H9 (cell line): ENCODE results near the gene MFGE8. TPM values are rescaled to one million over a fixed set of nuclear protein-coding genes. Genes with fewer than 3 reads are reported as not detected.

Experiments used
- DNase-seq: peaks from one replicate; pipeline ENCODE4 v3.0.0-alpha.2; 2017
- H2AFZ ChIP-seq: one replicate; pipeline ENCODE4 v1.6.1; 2013; ENCODE audit warnings: mild to moderate bottlenecking, low read length, control low read depth, moderate library complexity
- H2AK5ac ChIP-seq: 2 replicates; pipeline ENCODE4 v1.6.1; 2013; ENCODE audit warnings: low read length, control low read depth, mixed read lengths; ENCODE audit not compliant: insufficient read length
- H2BK120ac ChIP-seq: one replicate; pipeline ENCODE4 v1.6.1; 2013; ENCODE audit warnings: low read depth, mild to moderate bottlenecking, low read length, control low read depth, inconsistent platforms; ENCODE audit not compliant: poor library complexity, severe bottlenecking
- H2BK12ac ChIP-seq: 2 replicates; pipeline ENCODE4 v1.6.1; 2013; ENCODE audit warnings: low read length, control low read depth, mixed read lengths, low read depth; ENCODE audit not compliant: insufficient read length
- H2BK15ac ChIP-seq: 2 replicates; pipeline ENCODE4 v1.6.1; 2013; ENCODE audit warnings: low read depth, low read length, control low read depth
- H2BK20ac ChIP-seq: one replicate; pipeline ENCODE4 v1.6.1; 2013; ENCODE audit warnings: low read depth, mild to moderate bottlenecking, low read length, control low read depth, inconsistent platforms; ENCODE audit not compliant: poor library complexity, severe bottlenecking
- H2BK5ac ChIP-seq: 2 replicates; pipeline ENCODE4 v1.6.1; 2013; ENCODE audit warnings: low read length, control low read depth, mixed read lengths; ENCODE audit not compliant: insufficient read length
- H3K14ac ChIP-seq: 2 replicates; pipeline ENCODE4 v1.6.1; 2013; ENCODE audit warnings: low read length, control low read depth; ENCODE audit not compliant: insufficient read depth
- H3K18ac ChIP-seq: 2 replicates; pipeline ENCODE4 v1.6.1; 2013; ENCODE audit warnings: low read depth, mild to moderate bottlenecking, mixed read lengths, low read length, control low read depth; ENCODE audit not compliant: insufficient read length
- H3K23ac ChIP-seq: 2 replicates; pipeline ENCODE4 v1.6.1; 2013; ENCODE audit warnings: low read length, control low read depth, mixed read lengths, low read depth; ENCODE audit not compliant: insufficient read length
- H3K23me2 ChIP-seq: 2 replicates; pipeline ENCODE4 v1.6.1; 2013; ENCODE audit warnings: low read depth, mild to moderate bottlenecking, mixed read lengths, low read length, control low read depth; ENCODE audit not compliant: insufficient read length, poor library complexity, severe bottlenecking
- H3K27ac ChIP-seq: 2 replicates; pipeline ENCODE4 v1.5.1; 2013; ENCODE audit warnings: low read length, control low read depth, mixed read lengths, low read depth; ENCODE audit not compliant: insufficient read length
- H3K27me3 ChIP-seq: 2 replicates; pipeline ENCODE4 v1.6.1; 2013; ENCODE audit warnings: low read length, control low read depth, inconsistent platforms; ENCODE audit not compliant: insufficient read depth
- H3K4ac ChIP-seq: 2 replicates; pipeline ENCODE4 v1.6.1; 2013; ENCODE audit warnings: low read depth, mild to moderate bottlenecking, control low read depth, inconsistent platforms, low read length, moderate library complexity
- H3K4me1 ChIP-seq: 2 replicates; pipeline ENCODE4 v1.6.1; 2013; ENCODE audit warnings: low read length, control low read depth, inconsistent platforms; ENCODE audit not compliant: insufficient read depth
- H3K4me2 ChIP-seq: 2 replicates; pipeline ENCODE4 v1.6.1; 2013; ENCODE audit warnings: low read length, control low read depth, mixed read lengths; ENCODE audit not compliant: insufficient read length, insufficient read depth
- H3K56ac ChIP-seq: 2 replicates; pipeline ENCODE4 v1.6.1; 2013; ENCODE audit warnings: low read depth, mild to moderate bottlenecking, mixed read lengths, low read length, control low read depth; ENCODE audit not compliant: insufficient read length
- H3K79me1 ChIP-seq: 2 replicates; pipeline ENCODE4 v1.6.1; 2013; ENCODE audit warnings: low read depth, mild to moderate bottlenecking, moderate library complexity, low read length, control low read depth, inconsistent platforms; ENCODE audit not compliant: insufficient read depth, poor library complexity, severe bottlenecking
- H3K79me2 ChIP-seq: 2 replicates; pipeline ENCODE4 v1.6.1; 2013; ENCODE audit warnings: low read length, control low read depth, inconsistent platforms; ENCODE audit not compliant: insufficient read depth
- H3K9ac ChIP-seq: 2 replicates; pipeline ENCODE4 v1.6.1; 2013; ENCODE audit warnings: low read length, control low read depth, mixed read lengths; ENCODE audit not compliant: insufficient read length; ENCODE audit errors: extremely low read depth
- H3K9me3 ChIP-seq: one replicate; pipeline ENCODE4 v1.6.1; 2013; ENCODE audit warnings: low read depth, low read length, inconsistent platforms; ENCODE audit not compliant: control insufficient read depth
- H3T11ph ChIP-seq: one replicate; pipeline ENCODE4 v1.6.1; 2013; ENCODE audit warnings: mild to moderate bottlenecking, low read length, control low read depth, inconsistent platforms
- H4K20me1 ChIP-seq: one replicate; pipeline ENCODE4 v1.6.1; 2013; ENCODE audit not compliant: control insufficient read depth, insufficient read length, insufficient read depth
- H4K5ac ChIP-seq: 2 replicates; pipeline ENCODE4 v1.6.1; 2013; ENCODE audit warnings: low read depth, mild to moderate bottlenecking, mixed read lengths, low read length, control low read depth; ENCODE audit not compliant: insufficient read length
- H4K8ac ChIP-seq: replicated peaks from 2 replicates; pipeline ENCODE4 v1.6.1; 2013; ENCODE audit warnings: low read length, control low read depth, mixed read lengths, low read depth; ENCODE audit not compliant: insufficient read length
- H4K91ac ChIP-seq: 2 replicates; pipeline ENCODE4 v1.6.1; 2013; ENCODE audit warnings: low read depth, mild to moderate bottlenecking, moderate library complexity, mixed read lengths, low read length, control low read depth; ENCODE audit not compliant: insufficient read length
- H3K27ac Mint-ChIP-seq, 3 experiments: 2 replicates in 2 of 3; 3 replicates in 1 of 3; pipeline ENCODE4 v1.8.0; 2020 to 2021; ENCODE audit warnings: mixed read lengths in 3 of 3, mild to moderate bottlenecking in 1 of 3, moderate library complexity in 1 of 3
- H3K27me3 Mint-ChIP-seq: 2 replicates; pipeline ENCODE4 v1.8.0; 2021; ENCODE audit warnings: low read depth, mild to moderate bottlenecking, moderate library complexity, mixed read lengths
- H3K36me3 Mint-ChIP-seq, 3 experiments: 2 replicates in 2 of 3; 3 replicates in 1 of 3; pipeline ENCODE4 v1.8.0; 2020 to 2021; ENCODE audit warnings: low read depth in 3 of 3, mixed read lengths in 3 of 3; ENCODE audit not compliant: insufficient read depth in 1 of 3
- H3K4me1 Mint-ChIP-seq, 2 experiments: 2 replicates each; pipeline ENCODE4 v1.8.0; 2020; ENCODE audit warnings: mixed read lengths in 2 of 2
- H3K4me3 Mint-ChIP-seq, 2 experiments: 2 replicates in 1 of 2; 3 replicates in 1 of 2; pipeline ENCODE4 v1.8.0; 2020 to 2021; ENCODE audit warnings: mild to moderate bottlenecking in 2 of 2, mixed read lengths in 2 of 2, moderate library complexity in 1 of 2
- H3K9me3 Mint-ChIP-seq, 2 experiments: 2 replicates in 1 of 2; 3 replicates in 1 of 2; pipeline ENCODE4 v1.8.0; 2020; ENCODE audit warnings: mild to moderate bottlenecking in 2 of 2, mixed read lengths in 2 of 2, moderate library complexity in 1 of 2
- WGBS: extraction: QIAGEN DNeasy Blood & Tissue Kit; methylation state at CpG from one replicate; pipeline ENCODE4 v1.1.7; 2013; ENCODE audit warnings: missing lambda C conversion rate, low lambda C conversion rate, mixed read lengths; ENCODE audit not compliant: insufficient read length; ENCODE audit errors: extremely low coverage; 5-methylcytosine and 5-hydroxymethylcytosine counted together
- total RNA-seq: library from RNA; stranded (reverse); gene quantifications from 2 replicates; pipeline ENCODE4 v1.2.1, GENCODE V29; 2021
- TF ChIP-seq, protein P1 (sequence below): fragments of 200-600 bp; sonication (generic); conservative IDR thresholded peaks from 3 replicates; pipeline ENCODE4 v1.8.0; 2021; ENCODE audit warnings: antibody characterized with exemption, mild to moderate bottlenecking

MFGE8 gene
- total RNA-seq, 1 experiment from 2014 or later: 653 TPM

GRCh38 chr15:88876573-88876972 lies 36.6 kb downstream of the MFGE8 start:
- Histone ChIP-seq H3K9ac (no peak overlapping the region), H3K18ac (no peak overlapping the region), H2BK120ac (no peak overlapping the region), H2AK5ac (no peak overlapping the region), H2BK15ac (no peak overlapping the region), H3K9me3 (no peaks in the 10 kb centered on the region), H3K27ac (no peak overlapping the region), H3K4me1 (no peaks in the 10 kb centered on the region; the same call in 1 of the 2 replicates), H3K23me2 (no peaks in the 10 kb centered on the region), H3K79me1 (no peaks in the 10 kb centered on the region), H3K79me2 (no peaks in the 10 kb centered on the region), H2AFZ (no peak overlapping the region), H3K27me3 (no peaks in the 10 kb centered on the region), H4K20me1 (peaks cover 2% of the 10 kb centered on the region), H4K91ac (no peak overlapping the region), H3K23ac (no peak overlapping the region), H3K4ac (no peak overlapping the region), H3T11ph (no peak overlapping the region), H4K8ac (no peak overlapping the region), H2BK12ac (no peak overlapping the region), H2BK20ac (no peak overlapping the region), H3K4me2 (no peak overlapping the region), H4K5ac (no peak overlapping the region), H3K56ac (no peak overlapping the region), H2BK5ac (no peak overlapping the region), H3K14ac (no peak overlapping the region)
- Mint-ChIP-seq H3K27ac (no peak overlapping the region; a peak in 1 of 7 replicates), H3K36me3 (peaks cover 20 to 50% (median 27%) of the 10 kb centered on the region in 3 experiments; a peak in 6 of 7 replicates), H3K9me3 (no peaks in the 10 kb centered on the region), H3K4me1 (peaks cover 7 to 14% of the 10 kb centered on the region in 2 experiments; a peak in 3 of 4 replicates), H3K4me3 (no peak overlapping the region), H3K27me3 (peaks cover 5% of the 10 kb centered on the region)
- TF ChIP-seq, protein P1, sequence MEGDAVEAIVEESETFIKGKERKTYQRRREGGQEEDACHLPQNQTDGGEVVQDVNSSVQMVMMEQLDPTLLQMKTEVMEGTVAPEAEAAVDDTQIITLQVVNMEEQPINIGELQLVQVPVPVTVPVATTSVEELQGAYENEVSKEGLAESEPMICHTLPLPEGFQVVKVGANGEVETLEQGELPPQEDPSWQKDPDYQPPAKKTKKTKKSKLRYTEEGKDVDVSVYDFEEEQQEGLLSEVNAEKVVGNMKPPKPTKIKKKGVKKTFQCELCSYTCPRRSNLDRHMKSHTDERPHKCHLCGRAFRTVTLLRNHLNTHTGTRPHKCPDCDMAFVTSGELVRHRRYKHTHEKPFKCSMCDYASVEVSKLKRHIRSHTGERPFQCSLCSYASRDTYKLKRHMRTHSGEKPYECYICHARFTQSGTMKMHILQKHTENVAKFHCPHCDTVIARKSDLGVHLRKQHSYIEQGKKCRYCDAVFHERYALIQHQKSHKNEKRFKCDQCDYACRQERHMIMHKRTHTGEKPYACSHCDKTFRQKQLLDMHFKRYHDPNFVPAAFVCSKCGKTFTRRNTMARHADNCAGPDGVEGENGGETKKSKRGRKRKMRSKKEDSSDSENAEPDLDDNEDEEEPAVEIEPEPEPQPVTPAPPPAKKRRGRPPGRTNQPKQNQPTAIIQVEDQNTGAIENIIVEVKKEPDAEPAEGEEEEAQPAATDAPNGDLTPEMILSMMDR: no peak
- DNase-seq: no peak
- WGBS: no CpG with 5 or more reads among the region's 10 CpGs
